ENCODE data around the gene SHROOM3. TPM values are rescaled to one million over a fixed set of nuclear protein-coding genes. Genes with fewer than 3 reads are reported as not detected.

The SHROOM3 gene
- polyA plus RNA-seq, 1 experiment = 9.5 TPM

GRCh38 chr4:76559236-76560071 lies 124.4 kb downstream of the SHROOM3 start:
- no peak overlapping the region for H3K27ac ChIP-seq (ENCODE audit: low read depth, low read length)
- ChIA-PET CTCF (interaction anchor here (1.1 kb wide), 1 partner anchor 486 kb away, joined by 3 read pairs; no protein-coding TSS in a partner anchor), POLR2A (no interaction called here)
- no peak overlapping the region for H3K4me3 ChIP-seq (ENCODE audit: low read depth, low read length)
- DNase-seq (ENCODE audit: low read depth, low spot score) = no peak
- peaks cover 3% of the 10 kb centered on the region; the same call in 1 of the 2 replicates for H3K9me3 ChIP-seq (ENCODE audit: control insufficient read depth, insufficient read depth, low read length)
- 0 out of 2 replicates have a peak, but pooled peaks have one; percentile 6 for TF ChIP-seq CTCF (IDR thresholded peaks at IDR 0.05; ENCODE audit: low read depth, low read length)
- no peaks in the 10 kb centered on the region for H3K27me3 ChIP-seq (ENCODE audit: control insufficient read depth, insufficient read depth, low read length)

GRCh38 chr4:76562161-76562560 lies 127.1 kb downstream of the SHROOM3 start:
- peak; percentile 49 for DNase-seq (ENCODE audit: low read depth, low spot score)
- ChIA-PET CTCF (no interaction called here), POLR2A (no interaction called here)
- H3K9me3 ChIP-seq (ENCODE audit: control insufficient read depth, insufficient read depth, low read length) = no peaks in the 10 kb centered on the region
- H3K4me3 ChIP-seq (ENCODE audit: low read depth, low read length) = no peak overlapping the region
- peak overlapping the region; percentile 54 for H3K27ac ChIP-seq (ENCODE audit: low read depth, low read length)
- no peak for TF ChIP-seq CTCF (IDR thresholded peaks at IDR 0.05; ENCODE audit: low read depth, low read length)
- no peaks in the 10 kb centered on the region for H3K27me3 ChIP-seq (ENCODE audit: control insufficient read depth, insufficient read depth, low read length)

- POLR2A ChIA-PET = no interaction called here
Measured at GRCh38 chr4:76562836-76563453, 127.9 kb downstream of the SHROOM3 start.

GRCh38 chr4:76563454-76564122 lies 128.6 kb downstream of the SHROOM3 start:
- Histone ChIP-seq H3K27me3 (ENCODE audit: control insufficient read depth, insufficient read depth, low read length) (no peaks in the 10 kb centered on the region), H3K9me3 (ENCODE audit: control insufficient read depth, insufficient read depth, low read length) (no peaks in the 10 kb centered on the region), H3K4me3 (ENCODE audit: low read depth, low read length) (no peak overlapping the region), H3K27ac (ENCODE audit: low read depth, low read length) (no peak overlapping the region)
- TF ChIP-seq CTCF (IDR thresholded peaks at IDR 0.05; ENCODE audit: low read depth, low read length) = no peak
- DNase-seq (ENCODE audit: low read depth, low spot score) = no peak
- ChIA-PET CTCF (no interaction called here), POLR2A (no interaction called here)

More at GRCh38 chr4:76562836-76563453, 127.9 kb downstream of the SHROOM3 start:
- no peak for DNase-seq (ENCODE audit: low read depth, low spot score)
- CTCF ChIA-PET = no interaction called here
- H3K4me3 ChIP-seq (ENCODE audit: low read depth, low read length) = no peak overlapping the region
- no peaks in the 10 kb centered on the region for H3K9me3 ChIP-seq (ENCODE audit: control insufficient read depth, insufficient read depth, low read length)
- TF ChIP-seq CTCF (IDR thresholded peaks at IDR 0.05; ENCODE audit: low read depth, low read length) = no peak
- H3K27ac ChIP-seq (ENCODE audit: low read depth, low read length) = no peak overlapping the region
- no peaks in the 10 kb centered on the region for H3K27me3 ChIP-seq (ENCODE audit: control insufficient read depth, insufficient read depth, low read length)
